Astrocyte of the spinal cord (primary cell): Measurements from ENCODE around the gene PCDHA1.

Experiments used
- DNase-seq: peaks from one replicate; pipeline ENCODE4 v3.0.0; 2011; ENCODE audit warnings: low read depth, low spot score
- H3K4me3 ChIP-seq: 2 replicates; pipeline ENCODE4 v1.5.1; 2011; ENCODE audit warnings: low read depth, mild to moderate bottlenecking, low read length, moderate library complexity
- in situ Hi-C: cut with HindIII; loops from 2 replicates; pipeline ENCODE4 v1.10.0; 2017; ENCODE audit warnings: low sequenced_read_pairs
- TF ChIP-seq, protein P1 (sequence below): IDR thresholded peaks from 2 replicates; pipeline ENCODE4 v1.5.1; 2012; ENCODE audit warnings: low read depth, mild to moderate bottlenecking, low read length, inconsistent platforms

PCDHA1 gene

GRCh38 chr5:140855772-140856674 is 70.1 kb downstream of the PCDHA1 start, which contains the start of gene PCDHA10:
PCDHA10 (plus strand) TSS chr5:140855897; CDS start chr5:140856049, 152 bp downstream.
- in situ Hi-C loops: no loop called here
- DNase-seq: peak; percentile 5
- TF ChIP-seq, protein P1, sequence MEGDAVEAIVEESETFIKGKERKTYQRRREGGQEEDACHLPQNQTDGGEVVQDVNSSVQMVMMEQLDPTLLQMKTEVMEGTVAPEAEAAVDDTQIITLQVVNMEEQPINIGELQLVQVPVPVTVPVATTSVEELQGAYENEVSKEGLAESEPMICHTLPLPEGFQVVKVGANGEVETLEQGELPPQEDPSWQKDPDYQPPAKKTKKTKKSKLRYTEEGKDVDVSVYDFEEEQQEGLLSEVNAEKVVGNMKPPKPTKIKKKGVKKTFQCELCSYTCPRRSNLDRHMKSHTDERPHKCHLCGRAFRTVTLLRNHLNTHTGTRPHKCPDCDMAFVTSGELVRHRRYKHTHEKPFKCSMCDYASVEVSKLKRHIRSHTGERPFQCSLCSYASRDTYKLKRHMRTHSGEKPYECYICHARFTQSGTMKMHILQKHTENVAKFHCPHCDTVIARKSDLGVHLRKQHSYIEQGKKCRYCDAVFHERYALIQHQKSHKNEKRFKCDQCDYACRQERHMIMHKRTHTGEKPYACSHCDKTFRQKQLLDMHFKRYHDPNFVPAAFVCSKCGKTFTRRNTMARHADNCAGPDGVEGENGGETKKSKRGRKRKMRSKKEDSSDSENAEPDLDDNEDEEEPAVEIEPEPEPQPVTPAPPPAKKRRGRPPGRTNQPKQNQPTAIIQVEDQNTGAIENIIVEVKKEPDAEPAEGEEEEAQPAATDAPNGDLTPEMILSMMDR: no peak
- no peak within 1 kb of the TSS for H3K4me3 ChIP-seq

DNA sequence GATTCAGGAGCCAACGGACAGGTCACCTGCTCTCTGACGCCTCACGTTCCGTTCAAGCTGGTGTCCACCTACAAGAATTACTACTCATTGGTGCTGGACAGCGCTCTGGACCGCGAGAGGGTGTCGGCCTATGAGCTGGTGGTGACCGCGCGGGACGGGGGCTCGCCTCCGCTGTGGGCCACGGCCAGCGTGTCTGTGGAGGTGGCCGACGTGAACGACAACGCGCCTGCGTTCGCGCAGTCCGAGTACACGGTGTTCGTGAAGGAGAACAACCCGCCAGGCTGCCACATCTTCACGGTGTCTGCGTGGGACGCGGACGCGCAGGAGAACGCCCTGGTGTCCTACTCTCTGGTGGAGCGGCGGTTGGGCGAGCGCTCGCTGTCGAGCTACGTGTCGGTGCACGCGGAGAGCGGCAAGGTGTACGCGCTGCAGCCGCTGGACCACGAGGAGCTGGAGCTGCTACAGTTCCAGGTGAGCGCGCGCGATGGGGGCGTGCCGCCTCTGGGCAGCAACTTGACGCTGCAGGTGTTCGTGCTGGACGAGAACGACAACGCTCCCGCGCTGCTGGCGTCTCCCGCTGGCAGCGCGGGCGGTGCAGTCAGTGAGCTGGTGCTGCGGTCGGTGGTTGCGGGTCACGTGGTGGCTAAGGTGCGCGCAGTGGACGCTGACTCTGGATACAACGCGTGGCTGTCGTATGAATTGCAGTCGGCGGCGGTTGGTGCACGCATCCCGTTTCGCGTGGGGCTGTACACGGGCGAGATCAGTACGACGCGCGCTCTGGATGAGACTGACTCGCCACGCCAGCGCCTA is 71.4 kb downstream of the PCDHA1 start:
- in situ Hi-C loops: no loop called here
- no peak overlapping the region for H3K4me3 ChIP-seq
- TF ChIP-seq, protein P1: no peak
- no peak for DNase-seq

GRCh38 chr5:140857987-140858240 is 72.0 kb downstream of the PCDHA1 start:
- in situ Hi-C loops: no loop called here
- DNase-seq: no peak
- no peak overlapping the region for H3K4me3 ChIP-seq
- TF ChIP-seq, protein P1: no peak

DNA sequence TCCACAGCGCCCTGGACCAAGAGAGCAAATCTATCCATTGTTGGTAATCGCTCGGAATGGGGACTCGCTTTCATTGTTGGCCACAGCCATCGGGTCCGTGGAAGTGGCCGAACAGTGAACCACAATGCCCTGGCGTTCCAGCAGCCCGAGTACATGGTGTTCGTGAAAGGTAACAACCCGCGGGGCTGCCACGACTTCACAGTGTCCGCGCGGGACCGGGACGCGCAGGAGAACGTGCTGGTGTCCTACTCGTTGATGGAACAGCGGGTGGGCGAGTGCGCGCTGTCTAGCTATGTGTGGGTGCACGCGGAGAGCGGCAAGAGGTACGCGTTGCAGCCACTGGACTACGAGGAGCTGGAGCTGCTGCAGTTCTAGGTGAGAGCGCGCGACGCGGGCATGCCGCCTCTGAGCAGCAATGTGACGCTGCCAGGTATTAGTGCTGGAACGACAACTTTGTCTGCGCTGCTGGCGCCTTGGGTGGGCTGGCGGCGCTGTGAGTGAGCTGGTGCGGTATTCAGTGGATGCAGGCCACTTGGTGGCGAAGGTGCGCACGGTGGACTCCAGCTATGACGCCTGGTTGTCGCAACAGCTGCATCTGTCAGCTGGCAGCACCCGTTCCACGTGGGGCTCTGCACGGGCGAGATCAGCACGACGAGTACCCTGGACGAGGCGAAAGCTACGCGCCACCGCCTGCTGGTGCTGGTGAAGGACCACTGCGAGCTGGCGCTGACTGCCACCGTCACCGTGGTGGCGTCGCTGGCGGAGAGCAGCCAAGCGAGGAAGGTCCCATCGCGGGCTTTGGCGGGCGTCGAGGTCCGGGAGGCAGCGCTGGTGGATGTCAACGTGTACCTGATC is 76.7 kb downstream of the PCDHA1 start:
- TF ChIP-seq, protein P1: no peak
- H3K4me3 ChIP-seq: no peak overlapping the region
- in situ Hi-C loops: no loop called here
- DNase-seq: no peak

DNA sequence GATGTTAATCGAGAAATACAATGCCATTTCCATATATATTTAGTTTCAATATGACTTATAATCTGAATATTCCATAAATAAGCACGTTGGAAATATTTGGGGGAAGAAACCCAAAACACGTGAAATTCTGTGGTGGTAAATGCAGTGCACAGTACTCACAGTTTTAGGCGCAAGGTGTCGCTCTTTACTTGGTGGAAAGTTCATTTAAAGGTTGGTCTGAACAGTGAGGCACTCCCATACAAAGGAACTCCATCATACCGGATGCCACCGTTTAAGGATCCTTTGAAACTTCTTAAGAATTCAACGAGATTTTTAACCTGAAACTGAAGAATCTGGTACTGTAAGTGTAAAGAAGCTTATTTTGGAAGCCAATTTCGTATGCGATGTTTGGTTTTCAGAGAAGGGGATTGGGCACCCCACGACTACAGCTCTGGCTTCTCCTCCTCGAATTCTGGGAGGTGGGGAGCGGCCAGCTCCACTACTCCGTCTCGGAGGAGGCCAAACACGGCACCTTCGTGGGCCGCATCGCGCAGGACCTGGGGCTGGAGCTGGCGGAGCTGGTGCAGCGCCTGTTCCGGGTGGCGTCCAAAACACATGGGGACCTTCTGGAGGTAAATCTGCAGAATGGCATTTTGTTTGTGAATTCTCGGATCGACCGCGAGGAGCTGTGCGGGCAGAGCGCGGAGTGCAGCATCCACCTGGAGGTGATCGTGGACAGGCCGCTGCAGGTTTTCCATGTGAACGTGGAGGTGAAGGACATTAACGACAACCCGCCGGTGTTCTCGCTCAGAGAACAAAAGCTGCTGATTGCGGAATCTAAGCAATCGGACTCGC is 83.0 kb downstream of the PCDHA1 start, which contains the start of gene PCDHA11:
Gene PCDHA11, plus strand, starts transcription at position 237 of the 834 bp plus-strand sequence. Its CDS starts 147 bp downstream, at position 384.
- in situ Hi-C loops: no loop called here
- no peak for DNase-seq
- H3K4me3 ChIP-seq: no peak within 1 kb of the TSS
- TF ChIP-seq, protein P1: no peak

- DNase-seq: no peak
- H3K4me3 ChIP-seq: no peak overlapping the region
- TF ChIP-seq, protein P1: no peak
- in situ Hi-C loops: no loop called here
Measured at GRCh38 chr5:140869555-140869886, 83.6 kb downstream of the PCDHA1 start.
